Left ventricle myocardium superior (tissue), 1 donor: ENCODE results near the gene FXYD7. TPM values are rescaled to one million over a fixed set of nuclear protein-coding genes. Genes with fewer than 3 reads are reported as not detected.
"Not testable (repeated sequence)": the region's sequence is repeated elsewhere in the genome, so short reads cannot be mapped to it uniquely, and the experiment has no call there.

Source experiments
- ATAC-seq: fragments of 200-7000 bp; cut with Tn5 transposase; one replicate; pipeline ENCODE4 v1.9.1; 2020; ENCODE audit warnings: mild to moderate bottlenecking, moderate library complexity
- DNase-seq: peaks from one replicate; pipeline ENCODE4 v3.0.0-alpha.2; 2020
- intact Hi-C: fragments of 100-400 bp; cut with micrococcal nuclease; formaldehyde crosslinking; loops from one replicate; pipeline ENCODE4 v1.11.0; 2022
- total RNA-seq: library from RNA; stranded (reverse); fragmentation: NEBNext Ultra II Directional; extraction: Animal tissue kit (Norgen Biotek cat#: 25700); gene quantifications from one replicate; pipeline ENCODE4 v1.2.1, GENCODE V29; 2021
- donor health status: DM: no; HTN: yes; CAD: no; lungs with severe emphysema.

Gene FXYD7
- total RNA-seq, 1 donor from 2014 or later = not detected

GRCh38 chr19:35140207-35140961 lies 2.7 kb upstream of the FXYD7 start:
- DNase-seq (no peak), ATAC-seq (no peak)
- intact Hi-C loops = no loop called here

- intact Hi-C loops = no loop called here
- ATAC-seq = peak; percentile 65
- peak; percentile 95 for DNase-seq
Observed at GRCh38 chr19:35140962-35141836, 1.9 kb upstream of the FXYD7 start.

- DNase-seq (no peak), ATAC-seq (no peak)
- intact Hi-C loops = no loop called here
Observed at GRCh38 chr19:35141837-35142605, 1.0 kb upstream of the FXYD7 start.

- DNase-seq (peak; percentile 71), ATAC-seq (no peak)
- intact Hi-C loops = no loop called here
Observed at GRCh38 chr19:35142606-35143230, 337 bp upstream of the FXYD7 start.

GRCh38 chr19:35143818-35144217 lies 763 bp downstream of the FXYD7 start:
- intact Hi-C loops = no loop called here
- no peak for ATAC-seq

GRCh38 chr19:35144259-35144599 lies 1.2 kb downstream of the FXYD7 start:
- ATAC-seq (no peak), DNase-seq (no peak)
- intact Hi-C loops = no loop called here

More at GRCh38 chr19:35143818-35144217, 763 bp downstream of the FXYD7 start:
- DNase-seq = no peak

GRCh38 chr19:35144600-35145436 lies 1.8 kb downstream of the FXYD7 start:
- intact Hi-C loops = no loop called here
- DNase-seq = no peak
- ATAC-seq = no peak

- ATAC-seq (no peak), DNase-seq (no peak)
- intact Hi-C loops = no loop called here
Observed at GRCh38 chr19:35146746-35147459, 3.8 kb downstream of the FXYD7 start.

- DNase-seq (no peak), ATAC-seq (no peak)
- intact Hi-C loops = no loop called here
Observed at GRCh38 chr19:35149463-35149862, 6.4 kb downstream of the FXYD7 start.

GRCh38 chr19:35150445-35150844 lies 7.4 kb downstream of the FXYD7 start:
- intact Hi-C loops = no loop called here
- DNase-seq (no peak), ATAC-seq (no peak)

- intact Hi-C loops = no loop called here
- DNase-seq (no peak), ATAC-seq (no peak)
Observed at GRCh38 chr19:35151273-35152065, 8.4 kb downstream of the FXYD7 start.

GRCh38 chr19:35153129-35153522 lies 10.1 kb downstream of the FXYD7 start:
- DNase-seq, intact Hi-C loops, ATAC-seq: not testable (repeated sequence)

GRCh38 chr19:35153701-35154524 lies 10.9 kb downstream of the FXYD7 start:
- intact Hi-C loops = no loop called here
- DNase-seq (peak; percentile 52), ATAC-seq (peak; percentile 44)

- intact Hi-C loops = no loop called here
- peak; percentile 79 for DNase-seq
- peak; percentile 92 for ATAC-seq
Observed at GRCh38 chr19:35154525-35155406, 11.7 kb downstream of the FXYD7 start, which contains the start of gene FXYD5. Gene FXYD5, plus strand, starts transcription at chr19:35154735. Its CDS starts 816 bp downstream, at chr19:35155551.

- no peak for DNase-seq
- intact Hi-C loops = no loop called here
- ATAC-seq = peak; percentile 4
Observed at GRCh38 chr19:35155441-35155840, 12.4 kb downstream of the FXYD7 start.
